Osteoblast (primary cell): ENCODE results near the gene ECSCR. TPM values are rescaled to one million over a fixed set of nuclear protein-coding genes. Genes with fewer than 3 reads are reported as not detected.
"Not testable (repeated sequence)": the region's sequence is repeated elsewhere in the genome, so short reads cannot be mapped to it uniquely, and the experiment has no call there.

ENCODE experiments used
- DNase-seq: peaks from one replicate; pipeline ENCODE4 v3.0.0; 2011; ENCODE audit warnings: low spot score, mixed read lengths; ENCODE audit not compliant: insufficient read length; ENCODE audit errors: missing footprints
- H2AFZ ChIP-seq: 2 replicates; pipeline ENCODE4 v1.6.0; 2011; ENCODE audit warnings: mild to moderate bottlenecking, low read length
- H3K27ac ChIP-seq: 2 replicates; pipeline ENCODE4 v1.5.1; 2011; ENCODE audit warnings: mild to moderate bottlenecking, low read depth, low read length, moderate library complexity
- H3K27me3 ChIP-seq: 2 replicates; pipeline ENCODE4 v1.6.0; 2012; ENCODE audit warnings: mild to moderate bottlenecking, control low read depth, inconsistent platforms, low read length, moderate library complexity; ENCODE audit not compliant: insufficient read depth
- H3K36me3 ChIP-seq: 2 replicates; pipeline ENCODE4 v1.5.1; 2011; ENCODE audit warnings: mild to moderate bottlenecking, low read length, control low read depth, moderate library complexity; ENCODE audit not compliant: insufficient read depth
- H3K4me1 ChIP-seq: 2 replicates; pipeline ENCODE4 v1.5.1; 2011; ENCODE audit warnings: mild to moderate bottlenecking, low read length, control low read depth, moderate library complexity; ENCODE audit not compliant: insufficient read depth
- H3K4me2 ChIP-seq: 2 replicates; pipeline ENCODE4 v1.6.0; 2011; ENCODE audit warnings: mild to moderate bottlenecking, low read length; ENCODE audit not compliant: insufficient read depth
- H3K4me3 ChIP-seq: fragments of 200-600 bp; sonication (generic); 3 replicates; pipeline ENCODE4 v1.5.1; 2012; ENCODE audit warnings: mild to moderate bottlenecking, low read length, inconsistent platforms; ENCODE audit not compliant: insufficient read depth
- H3K79me2 ChIP-seq: 2 replicates; pipeline ENCODE4 v1.6.0; 2012; ENCODE audit warnings: mild to moderate bottlenecking, low read length, control low read depth, inconsistent platforms; ENCODE audit not compliant: insufficient read depth
- H3K9me3 ChIP-seq: 2 replicates; pipeline ENCODE4 v1.5.1; 2011; ENCODE audit warnings: low read depth, low read length, control low read depth
- H4K20me1 ChIP-seq: 2 replicates; pipeline ENCODE4 v1.6.0; 2012; ENCODE audit warnings: mild to moderate bottlenecking, low read length, control low read depth; ENCODE audit not compliant: insufficient read depth
- total RNA-seq: library from RNA; depleted of rRNA; stranded (reverse); fragments of >200 nt; gene quantifications from 2 replicates; pipeline ENCODE4 v1.2.3, GENCODE V29; 2012
- TF ChIP-seq, protein P1 (sequence below): IDR thresholded peaks from 2 replicates; pipeline ENCODE4 v1.5.1; 2011; ENCODE audit warnings: mild to moderate bottlenecking, low read depth, low read length, moderate library complexity; ENCODE audit errors: extremely low read depth

ECSCR gene
- total RNA-seq, 1 donor, result 0.36 TPM

DNA sequence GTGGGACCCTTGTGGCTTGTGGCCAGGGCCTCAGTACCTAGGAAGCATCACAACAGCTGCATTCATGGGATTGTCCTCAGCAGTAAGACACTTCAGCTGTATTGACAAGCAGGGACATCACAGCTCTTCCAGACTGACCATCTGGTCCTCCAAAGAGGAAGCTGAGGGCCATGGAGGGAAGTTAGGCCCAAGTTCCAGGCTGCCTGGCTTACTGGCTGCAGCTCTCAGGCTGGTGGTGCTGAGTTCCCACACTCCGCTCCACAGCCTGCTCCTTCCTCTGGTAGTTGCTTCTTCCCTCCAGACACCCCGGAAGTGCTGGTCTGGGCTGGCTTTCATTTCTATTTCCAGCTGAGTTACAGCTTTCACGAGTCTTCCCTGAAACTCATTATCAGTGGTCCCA is 25.7 kb upstream of the ECSCR start:
- Histone ChIP-seq H3K4me3 (no peak overlapping the region), H3K36me3 (no peaks in the 10 kb centered on the region), H3K9me3 (no peaks in the 10 kb centered on the region), H3K79me2 (no peaks in the 10 kb centered on the region), H4K20me1 (no peaks in the 10 kb centered on the region), H3K27me3 (no peaks in the 10 kb centered on the region), H2AFZ (peak overlapping the region; percentile 53), H3K4me1 (peaks cover 9% of the 10 kb centered on the region), H3K27ac (no peak overlapping the region), H3K4me2 (no peak overlapping the region)
- no peak for DNase-seq
- TF ChIP-seq, protein P1, sequence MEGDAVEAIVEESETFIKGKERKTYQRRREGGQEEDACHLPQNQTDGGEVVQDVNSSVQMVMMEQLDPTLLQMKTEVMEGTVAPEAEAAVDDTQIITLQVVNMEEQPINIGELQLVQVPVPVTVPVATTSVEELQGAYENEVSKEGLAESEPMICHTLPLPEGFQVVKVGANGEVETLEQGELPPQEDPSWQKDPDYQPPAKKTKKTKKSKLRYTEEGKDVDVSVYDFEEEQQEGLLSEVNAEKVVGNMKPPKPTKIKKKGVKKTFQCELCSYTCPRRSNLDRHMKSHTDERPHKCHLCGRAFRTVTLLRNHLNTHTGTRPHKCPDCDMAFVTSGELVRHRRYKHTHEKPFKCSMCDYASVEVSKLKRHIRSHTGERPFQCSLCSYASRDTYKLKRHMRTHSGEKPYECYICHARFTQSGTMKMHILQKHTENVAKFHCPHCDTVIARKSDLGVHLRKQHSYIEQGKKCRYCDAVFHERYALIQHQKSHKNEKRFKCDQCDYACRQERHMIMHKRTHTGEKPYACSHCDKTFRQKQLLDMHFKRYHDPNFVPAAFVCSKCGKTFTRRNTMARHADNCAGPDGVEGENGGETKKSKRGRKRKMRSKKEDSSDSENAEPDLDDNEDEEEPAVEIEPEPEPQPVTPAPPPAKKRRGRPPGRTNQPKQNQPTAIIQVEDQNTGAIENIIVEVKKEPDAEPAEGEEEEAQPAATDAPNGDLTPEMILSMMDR, result no peak

DNA sequence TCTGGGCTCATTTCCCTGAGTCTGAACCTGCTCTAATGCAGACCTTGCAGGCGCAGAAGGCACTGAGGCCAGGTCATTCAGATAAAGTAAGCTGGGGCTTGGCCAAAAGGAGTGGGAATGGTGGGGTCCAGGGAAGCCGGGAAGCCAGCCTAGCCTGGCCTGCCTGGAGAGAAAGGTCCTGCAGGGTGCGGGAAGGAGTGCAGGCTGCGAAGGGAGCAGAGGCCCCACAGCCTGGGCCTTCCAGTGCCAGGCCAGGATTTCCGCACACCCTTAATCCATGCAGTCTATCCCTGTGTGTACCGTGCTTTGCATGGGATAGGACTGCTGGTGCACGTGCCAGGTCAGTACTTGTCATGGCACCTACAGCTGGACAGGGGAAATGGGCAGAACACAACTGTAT is 23.7 kb upstream of the ECSCR start:
- no peak overlapping the region for H3K27ac ChIP-seq
- H3K79me2 ChIP-seq, result peaks cover 8% of the 10 kb centered on the region
- DNase-seq, result no peak
- no peak overlapping the region for H2AFZ ChIP-seq
- H3K4me2 ChIP-seq, result no peak overlapping the region
- no peaks in the 10 kb centered on the region for H3K36me3 ChIP-seq
- no peaks in the 10 kb centered on the region for H4K20me1 ChIP-seq
- no peak overlapping the region for H3K4me3 ChIP-seq
- TF ChIP-seq, protein P1, result no peak
- no peaks in the 10 kb centered on the region for H3K9me3 ChIP-seq
- peaks cover 16% of the 10 kb centered on the region for H3K4me1 ChIP-seq
- H3K27me3 ChIP-seq, result no peaks in the 10 kb centered on the region

DNA sequence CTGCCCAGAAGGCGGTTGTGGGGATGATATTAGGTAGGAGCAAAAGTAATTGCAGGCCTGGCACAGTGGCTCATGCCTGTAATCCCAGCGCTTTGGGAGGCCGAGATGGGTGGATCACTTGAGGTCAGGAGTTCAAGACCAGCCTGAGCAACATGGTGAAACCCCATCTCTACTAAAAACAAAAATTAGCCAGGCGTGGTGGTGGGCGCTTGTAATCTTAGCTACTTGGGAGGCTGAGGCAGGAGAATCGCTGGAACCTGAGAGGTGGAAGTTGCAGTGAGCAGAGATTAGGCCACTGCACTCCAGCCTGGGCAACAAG is 20.3 kb upstream of the ECSCR start:
- H3K4me3 ChIP-seq, result not testable (repeated sequence)

DNA sequence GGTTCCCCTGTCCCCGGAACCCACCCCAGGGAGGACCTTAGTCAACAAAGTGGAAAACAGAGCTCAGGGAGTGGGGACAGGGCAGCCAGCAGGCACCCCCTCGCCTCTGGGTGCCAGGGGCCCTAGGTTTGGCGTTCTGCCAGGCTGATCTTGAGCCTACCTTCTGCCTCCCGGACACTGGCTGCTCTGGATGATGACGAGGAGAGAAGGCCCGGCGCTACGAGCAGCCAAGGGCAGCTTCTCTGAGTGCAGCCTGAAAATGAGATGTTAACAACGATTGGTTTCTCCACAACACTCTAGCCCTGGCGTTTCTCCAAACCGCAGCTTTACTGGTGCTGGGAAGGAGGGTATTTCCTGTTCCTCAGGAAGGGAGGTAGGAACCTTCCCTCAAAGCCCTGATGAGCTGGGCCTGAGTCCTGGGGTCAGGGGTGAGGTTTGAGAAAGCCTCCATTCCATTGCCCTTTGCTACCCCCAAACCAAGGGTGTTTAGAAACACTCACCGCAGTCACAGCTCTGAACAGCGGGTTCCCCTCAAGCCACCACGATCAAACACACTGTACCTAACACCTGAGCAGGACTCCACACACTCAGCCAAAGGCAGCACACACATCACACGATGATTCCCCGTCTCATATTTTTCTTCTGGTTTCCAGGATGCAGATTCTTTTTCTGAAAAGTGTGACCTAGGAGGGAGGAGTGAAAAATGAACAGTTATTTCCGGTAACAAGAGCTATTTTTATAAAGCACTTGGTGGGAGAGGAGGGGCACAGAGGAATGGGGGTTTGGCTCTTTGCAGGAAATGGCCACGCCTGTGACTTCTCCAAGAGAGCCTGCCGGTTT is 19.7 kb upstream of the ECSCR start, which contains the start of gene STING1:
TSS of gene STING1 (minus strand) at position 709 of the 840 bp plus-strand sequence. CDS start 1,054 bp downstream, outside the sequence.
- peaks cover 3% of the 10 kb centered on the region for H4K20me1 ChIP-seq
- TF ChIP-seq, protein P1, result no peak
- H3K36me3 ChIP-seq, result peaks cover 26% of the 10 kb centered on the region
- H2AFZ ChIP-seq, result peak within 1 kb of the TSS; percentile 84
- no peaks in the 10 kb centered on the region for H3K9me3 ChIP-seq
- peak within 1 kb of the TSS; percentile 90 for H3K4me2 ChIP-seq
- no peaks in the 10 kb centered on the region for H3K27me3 ChIP-seq
- peak within 1 kb of the TSS; percentile 98 for H3K27ac ChIP-seq
- peak within 1 kb of the TSS; percentile 85 for H3K4me3 ChIP-seq
- H3K4me1 ChIP-seq, result peaks cover 24% of the 10 kb centered on the region
- peak; percentile 95 for DNase-seq
- peaks cover 28% of the 10 kb centered on the region for H3K79me2 ChIP-seq

More for the DNA sequence above, 20.3 kb upstream of the ECSCR start:
- Histone ChIP-seq H3K36me3 (peaks cover 20% of the 10 kb centered on the region), H3K4me2 (peak overlapping the region; percentile 90), H2AFZ (peak overlapping the region; percentile 84), H3K4me1 (peaks cover 24% of the 10 kb centered on the region), H3K79me2 (peaks cover 28% of the 10 kb centered on the region), H3K27ac (peak overlapping the region; percentile 98)
- H4K20me1 ChIP-seq, DNase-seq, H3K9me3 ChIP-seq, H3K27me3 ChIP-seq: not testable (repeated sequence)
